ENCODE data around the gene ZC3H12C.

Gene ZC3H12C

DNA sequence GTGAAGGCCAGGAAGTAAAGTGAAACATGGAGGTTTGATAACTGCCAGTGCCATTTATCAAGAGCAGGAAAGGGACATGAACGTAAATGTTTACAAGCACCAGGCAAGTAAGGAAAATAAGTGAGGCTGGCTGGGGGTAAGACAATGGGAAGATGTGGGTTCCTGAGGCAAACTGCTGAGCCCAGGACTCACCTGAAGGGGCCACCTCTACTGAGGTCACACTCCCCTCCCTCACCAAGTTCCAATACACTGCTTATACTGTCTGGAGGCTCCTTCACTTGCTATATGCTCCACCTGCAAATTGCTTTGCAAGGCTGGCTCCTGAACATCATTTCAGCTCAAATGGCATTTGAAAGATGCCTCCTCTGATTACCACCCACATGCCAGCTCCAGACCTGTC lies 10.3 kb upstream of the ZC3H12C start:
- in situ Hi-C loops (cut with MboI; ENCODE audit: low sequenced_read_pairs, unreplicated experiment), result loop anchor here (10.0 kb wide), 1 partner anchor 128 kb away; no protein-coding TSS in a partner anchor
- DNase-seq (ENCODE audit: low spot score), result no peak
- TF ChIP-seq, protein P1, sequence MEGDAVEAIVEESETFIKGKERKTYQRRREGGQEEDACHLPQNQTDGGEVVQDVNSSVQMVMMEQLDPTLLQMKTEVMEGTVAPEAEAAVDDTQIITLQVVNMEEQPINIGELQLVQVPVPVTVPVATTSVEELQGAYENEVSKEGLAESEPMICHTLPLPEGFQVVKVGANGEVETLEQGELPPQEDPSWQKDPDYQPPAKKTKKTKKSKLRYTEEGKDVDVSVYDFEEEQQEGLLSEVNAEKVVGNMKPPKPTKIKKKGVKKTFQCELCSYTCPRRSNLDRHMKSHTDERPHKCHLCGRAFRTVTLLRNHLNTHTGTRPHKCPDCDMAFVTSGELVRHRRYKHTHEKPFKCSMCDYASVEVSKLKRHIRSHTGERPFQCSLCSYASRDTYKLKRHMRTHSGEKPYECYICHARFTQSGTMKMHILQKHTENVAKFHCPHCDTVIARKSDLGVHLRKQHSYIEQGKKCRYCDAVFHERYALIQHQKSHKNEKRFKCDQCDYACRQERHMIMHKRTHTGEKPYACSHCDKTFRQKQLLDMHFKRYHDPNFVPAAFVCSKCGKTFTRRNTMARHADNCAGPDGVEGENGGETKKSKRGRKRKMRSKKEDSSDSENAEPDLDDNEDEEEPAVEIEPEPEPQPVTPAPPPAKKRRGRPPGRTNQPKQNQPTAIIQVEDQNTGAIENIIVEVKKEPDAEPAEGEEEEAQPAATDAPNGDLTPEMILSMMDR (IDR thresholded peaks at IDR 0.05; ENCODE audit: borderline replicate concordance, control extremely low read depth, extremely low read depth, insufficient read depth, missing control alignments), result no peak

DNA sequence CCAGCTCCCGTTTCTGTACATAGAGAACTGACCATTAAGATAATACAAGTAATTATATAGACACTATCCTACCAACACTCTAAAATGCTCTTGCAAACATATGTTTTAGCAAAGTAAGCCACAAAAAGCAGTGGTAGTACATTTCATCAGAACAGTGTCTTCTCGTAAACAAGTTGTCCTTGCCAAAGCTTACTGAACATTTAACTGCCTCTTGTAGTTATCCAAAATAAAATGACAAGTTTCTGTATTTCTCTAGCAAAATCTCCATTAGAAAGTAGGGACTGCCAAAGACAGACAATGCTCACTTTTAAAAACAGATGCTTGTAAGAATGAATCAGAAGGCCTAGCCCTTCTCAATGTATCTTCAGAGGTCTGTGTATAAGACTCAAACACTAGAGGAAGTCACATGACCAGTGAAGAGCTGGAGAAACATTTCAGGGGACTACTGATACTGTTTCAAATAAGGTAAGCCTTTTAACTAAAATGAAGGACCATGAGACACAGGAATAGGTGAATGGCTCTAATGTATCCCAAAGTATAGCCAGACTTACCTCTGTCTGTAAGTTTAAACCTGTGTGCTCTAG lies 7.8 kb upstream of the ZC3H12C start:
- TF ChIP-seq, protein P1 (IDR thresholded peaks at IDR 0.05; ENCODE audit: borderline replicate concordance, control extremely low read depth, extremely low read depth, insufficient read depth, missing control alignments), result no peak
- DNase-seq (ENCODE audit: low spot score), result no peak
- in situ Hi-C loops (cut with MboI; ENCODE audit: low sequenced_read_pairs, unreplicated experiment), result loop anchor here (5.0 to 10.0 kb wide), 2 partner anchors 58 to 131 kb away; no protein-coding TSS in a partner anchor

DNA sequence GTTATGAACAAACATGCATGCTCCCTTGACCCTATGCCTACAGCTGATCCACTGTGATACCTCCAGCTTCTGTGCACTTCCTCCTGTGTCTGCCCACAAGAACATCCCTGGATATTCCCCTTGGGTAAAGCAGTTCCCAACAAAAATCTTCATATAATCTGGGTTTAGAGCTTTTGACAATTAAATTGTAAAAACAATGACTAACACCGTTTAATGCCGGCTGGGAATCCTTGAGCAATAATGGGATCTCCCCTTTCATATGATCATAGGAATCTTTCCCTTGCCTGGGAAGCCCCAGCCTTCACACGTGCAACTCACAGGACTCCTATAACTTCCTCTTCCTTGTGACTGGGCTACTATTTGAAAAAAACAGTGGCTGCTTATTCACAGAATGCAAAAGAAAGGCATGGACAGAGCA lies 6.3 kb upstream of the ZC3H12C start:
- TF ChIP-seq, protein P1 (IDR thresholded peaks at IDR 0.05; ENCODE audit: borderline replicate concordance, control extremely low read depth, extremely low read depth, insufficient read depth, missing control alignments), result no peak
- DNase-seq (ENCODE audit: low spot score), result no peak
- in situ Hi-C loops (cut with MboI; ENCODE audit: low sequenced_read_pairs, unreplicated experiment), result loop anchor here (5.0 to 10.0 kb wide), 2 partner anchors 60 to 132 kb away; no protein-coding TSS in a partner anchor

DNA sequence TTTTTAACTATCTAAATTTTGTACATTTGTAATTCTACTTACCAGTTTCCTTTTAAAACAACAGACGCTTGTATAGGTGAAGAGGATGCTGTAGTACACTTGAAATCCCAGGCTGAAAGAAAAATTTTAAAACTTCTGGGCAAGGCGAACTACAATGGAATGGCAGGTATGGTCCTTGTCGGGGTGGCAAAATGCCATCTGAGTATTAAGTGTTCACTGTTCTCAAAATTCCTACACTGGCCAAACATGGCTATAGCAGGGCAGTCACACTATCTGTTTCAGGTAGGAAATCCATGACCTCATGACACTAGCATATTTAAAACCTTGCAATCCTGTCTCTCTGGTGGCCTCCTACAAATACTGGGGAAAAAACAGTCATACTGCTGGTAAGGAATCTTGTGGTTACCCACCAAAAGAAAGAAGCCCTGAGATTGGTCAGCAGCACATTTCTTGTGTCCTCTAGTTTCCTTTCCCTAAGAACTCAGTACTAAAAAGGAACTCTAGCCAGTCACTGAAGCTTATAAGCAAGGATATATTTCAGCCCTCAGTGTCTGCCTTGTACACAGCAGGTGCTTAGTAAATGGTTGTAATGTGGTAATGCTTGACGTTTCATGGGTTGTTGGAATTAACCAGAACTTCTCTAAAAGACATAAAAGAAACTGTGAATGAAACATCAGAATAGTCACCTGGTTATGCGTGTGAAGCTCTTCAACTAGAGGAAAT lies 5.2 kb upstream of the ZC3H12C start:
- TF ChIP-seq, protein P1 (IDR thresholded peaks at IDR 0.05; ENCODE audit: borderline replicate concordance, control extremely low read depth, extremely low read depth, insufficient read depth, missing control alignments), result no peak
- no peak for DNase-seq (ENCODE audit: low spot score)
- in situ Hi-C loops (cut with MboI; ENCODE audit: low sequenced_read_pairs, unreplicated experiment), result loop anchor here (5.0 to 10.0 kb wide), 2 partner anchors 61 to 133 kb away; no protein-coding TSS in a partner anchor

DNA sequence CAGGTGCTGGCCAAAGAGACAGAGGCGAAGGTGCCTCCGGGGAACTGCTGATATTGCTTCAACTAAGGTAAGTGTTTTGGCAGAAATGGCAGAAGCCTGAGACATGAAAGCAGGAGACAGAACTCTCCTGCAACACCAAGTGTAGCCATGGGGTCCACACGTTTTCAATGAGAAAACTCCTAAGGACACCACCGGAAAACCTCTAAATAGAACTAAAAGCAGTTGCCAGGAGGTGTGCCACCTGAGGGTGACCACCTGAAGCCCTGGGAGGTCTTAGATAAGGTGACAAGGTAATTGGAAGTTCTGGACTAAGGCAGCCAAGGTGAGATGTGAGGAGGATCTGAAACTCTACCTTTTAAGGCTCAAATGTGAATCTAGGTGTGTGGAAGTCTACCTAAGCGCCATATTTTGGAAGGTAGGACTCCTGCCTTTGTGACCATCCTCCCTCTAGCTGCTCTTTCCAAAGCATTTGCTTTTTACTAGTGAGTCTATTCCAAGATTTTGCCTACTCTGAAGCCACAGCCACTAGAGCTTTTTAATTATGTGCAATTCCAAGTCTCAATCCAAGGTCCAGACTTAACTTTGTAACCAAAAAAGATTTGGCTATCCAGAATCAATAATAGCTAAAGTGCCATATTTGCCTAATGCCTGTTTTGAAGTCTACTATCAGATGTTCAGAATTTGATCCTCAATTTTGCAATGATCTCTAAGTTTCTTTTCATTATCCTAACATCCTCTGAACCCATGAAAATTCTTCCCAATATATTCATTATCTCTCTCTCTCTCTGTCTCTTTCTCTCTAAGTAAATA lies 4.5 kb upstream of the ZC3H12C start:
- TF ChIP-seq, protein P1 (IDR thresholded peaks at IDR 0.05; ENCODE audit: borderline replicate concordance, control extremely low read depth, extremely low read depth, insufficient read depth, missing control alignments), result no peak
- no peak for DNase-seq (ENCODE audit: low spot score)
- in situ Hi-C loops (cut with MboI; ENCODE audit: low sequenced_read_pairs, unreplicated experiment), result loop anchor here (5.0 to 10.0 kb wide), 2 partner anchors 61 to 134 kb away; no protein-coding TSS in a partner anchor

DNA sequence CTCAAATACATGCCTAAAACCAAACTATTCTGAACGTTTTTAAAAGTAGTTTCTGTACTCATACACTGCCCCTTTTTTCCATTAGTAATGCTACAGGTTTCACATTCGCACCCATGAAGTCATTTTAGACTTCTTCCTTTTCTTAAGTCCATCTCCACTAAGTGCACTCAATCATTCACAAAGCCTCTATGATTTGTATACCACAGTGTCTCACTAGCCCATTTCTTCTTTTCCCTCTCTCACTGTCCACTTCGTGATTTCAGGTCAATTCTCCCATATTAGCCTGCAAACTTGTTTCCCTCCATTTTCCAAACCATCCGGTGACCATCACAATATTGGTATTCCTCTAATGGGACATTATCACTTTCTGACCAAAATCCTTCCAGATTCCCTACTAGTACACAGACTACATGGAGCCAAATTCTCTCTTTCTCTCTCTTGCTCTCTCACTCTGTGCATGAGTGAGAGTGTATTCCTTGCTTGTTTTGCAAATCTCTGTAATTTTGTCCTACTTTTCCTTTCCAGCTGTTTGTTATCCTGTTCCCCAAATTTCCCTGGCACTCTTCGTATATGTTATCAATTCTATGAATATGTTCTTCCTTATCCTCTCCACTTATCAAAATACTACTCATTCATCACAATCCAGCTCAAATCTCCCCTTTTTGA lies 3.4 kb upstream of the ZC3H12C start:
- TF ChIP-seq, protein P1 (IDR thresholded peaks at IDR 0.05; ENCODE audit: borderline replicate concordance, control extremely low read depth, extremely low read depth, insufficient read depth, missing control alignments), result no peak
- in situ Hi-C loops (cut with MboI; ENCODE audit: low sequenced_read_pairs, unreplicated experiment), result loop anchor here (5.0 to 10.0 kb wide), 2 partner anchors 62 to 135 kb away; no protein-coding TSS in a partner anchor
- peak; percentile 37 for DNase-seq (ENCODE audit: low spot score)

Measured in GM13976 (cell line).